NT2/D1 (cell line): Measurements from ENCODE around the gene CPT2.

Experiments used
- DNase-seq: peaks from one replicate; pipeline ENCODE4 v3.0.0-alpha.2; 2011; ENCODE audit warnings: low read depth, low spot score
- H3K27me3 ChIP-seq: 2 replicates; pipeline ENCODE4 v1.6.0; 2011; ENCODE audit warnings: mild to moderate bottlenecking; ENCODE audit not compliant: insufficient read length, insufficient read depth
- H3K36me3 ChIP-seq: 2 replicates; pipeline ENCODE4 v1.6.1; 2011; ENCODE audit warnings: mild to moderate bottlenecking, low read length, mixed read lengths; ENCODE audit not compliant: insufficient read depth, insufficient read length
- H3K4me1 ChIP-seq: 2 replicates; pipeline ENCODE4 v1.5.1; 2011; ENCODE audit not compliant: insufficient read depth, insufficient read length
- H3K4me3 ChIP-seq: 2 replicates; pipeline ENCODE4 v1.5.1; 2011; ENCODE audit warnings: low read depth; ENCODE audit not compliant: insufficient read length
- H3K9ac ChIP-seq: 2 replicates; pipeline ENCODE4 v1.6.0; 2011; ENCODE audit warnings: low read depth; ENCODE audit not compliant: insufficient read length
- H3K9me3 ChIP-seq: 2 replicates; pipeline ENCODE4 v1.5.1; 2011; ENCODE audit warnings: mild to moderate bottlenecking, low read length; ENCODE audit not compliant: insufficient read depth
- SUZ12 ChIP-seq: IDR thresholded peaks from 2 replicates; pipeline ENCODE4 v1.6.1; 2011; ENCODE audit not compliant: insufficient read length, insufficient read depth; ENCODE audit errors: extremely low read depth
- YY1 ChIP-seq: IDR thresholded peaks from 2 replicates; pipeline ENCODE4 v1.6.1; 2011; ENCODE audit not compliant: insufficient read length, insufficient read depth
- ZNF274 ChIP-seq: IDR thresholded peaks from 2 replicates; pipeline ENCODE4 v1.6.1; 2011; ENCODE audit warnings: mild to moderate bottlenecking, low read depth, low read length

CPT2 gene

DNA sequence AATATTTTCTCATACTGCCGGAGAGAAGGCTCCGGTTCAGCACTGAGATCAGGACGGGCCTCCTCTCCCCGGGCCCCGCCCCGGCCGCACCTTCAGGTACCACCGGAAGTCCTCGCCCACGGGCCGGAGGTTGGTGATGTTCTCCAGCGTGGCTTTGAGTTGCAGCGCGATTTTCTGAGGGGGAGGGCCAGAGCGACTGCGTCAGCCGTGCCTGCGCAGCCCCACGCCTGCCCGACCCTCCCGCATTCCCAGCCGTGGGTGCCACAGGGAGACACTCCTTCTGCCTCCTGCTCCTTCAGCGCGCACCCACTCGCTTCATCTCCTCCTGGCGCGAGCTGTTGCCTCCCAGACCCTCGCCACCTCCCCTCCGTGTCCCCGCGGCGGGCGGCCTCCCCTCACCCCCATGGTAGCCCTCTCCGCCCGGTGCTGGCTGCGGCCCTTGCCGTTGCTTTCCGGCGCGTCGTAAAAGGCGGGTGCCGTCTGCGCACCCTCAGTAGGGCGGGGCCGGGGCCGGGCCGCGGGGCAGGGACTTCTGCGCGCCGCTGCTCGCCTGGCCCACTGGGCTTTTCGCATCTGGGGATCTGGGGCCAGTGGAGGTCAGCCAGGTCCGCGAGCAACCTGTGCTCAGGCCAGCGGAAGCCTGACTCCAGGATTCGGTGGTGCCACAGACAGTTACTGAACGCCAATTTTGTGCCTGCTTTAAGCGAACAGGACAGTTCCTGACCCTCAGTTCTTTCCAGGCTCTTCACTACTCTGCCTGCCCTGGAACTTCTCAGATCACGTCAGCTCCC, 23.7 kb downstream of the CPT2 start, which contains the start of gene CZIB:
Gene CZIB (minus strand): TSS at position 464 of the 791 bp plus-strand sequence. CDS start 59 bp downstream, at position 405.
- Histone ChIP-seq H3K9ac (peak within 1 kb of the TSS; percentile 100), H3K4me3 (peak within 1 kb of the TSS; percentile 98), H3K36me3 (peaks cover 36% of the 10 kb centered on the region), H3K27me3 (no peaks in the 10 kb centered on the region), H3K9me3 (no peaks in the 10 kb centered on the region; the same call in 1 of the 2 replicates), H3K4me1 (no peaks in the 10 kb centered on the region)
- peak; percentile 89 for DNase-seq
- no peak for TF ChIP-seq SUZ12
- no peak for TF ChIP-seq YY1
- no peak for TF ChIP-seq ZNF274

DNA sequence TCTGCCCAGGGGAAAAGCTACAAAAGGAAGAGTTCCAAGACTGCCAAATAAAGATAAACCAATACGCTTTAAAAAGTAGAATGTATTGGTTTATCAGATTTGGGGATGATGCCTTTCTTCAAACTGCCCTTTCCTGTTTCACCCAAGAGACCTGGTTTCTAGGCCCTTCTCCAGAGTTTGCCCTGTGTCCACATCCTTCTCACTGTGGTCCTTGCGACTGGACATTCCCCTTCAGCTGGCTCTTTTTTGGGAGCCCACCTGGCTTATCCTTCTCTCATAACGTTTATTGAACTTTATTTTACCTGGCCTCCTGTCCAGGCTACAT, 24.3 kb downstream of the CPT2 start:
- H3K9me3 ChIP-seq, result no peaks in the 10 kb centered on the region; the same call in 1 of the 2 replicates
- H3K36me3 ChIP-seq, result peaks cover 36% of the 10 kb centered on the region
- peak overlapping the region; percentile 100 for H3K9ac ChIP-seq
- no peak for DNase-seq
- H3K27me3 ChIP-seq, result no peaks in the 10 kb centered on the region
- peak overlapping the region; percentile 98 for H3K4me3 ChIP-seq
- no peaks in the 10 kb centered on the region for H3K4me1 ChIP-seq
- TF ChIP-seq YY1 (no peak), SUZ12 (no peak), ZNF274 (no peak)

DNA sequence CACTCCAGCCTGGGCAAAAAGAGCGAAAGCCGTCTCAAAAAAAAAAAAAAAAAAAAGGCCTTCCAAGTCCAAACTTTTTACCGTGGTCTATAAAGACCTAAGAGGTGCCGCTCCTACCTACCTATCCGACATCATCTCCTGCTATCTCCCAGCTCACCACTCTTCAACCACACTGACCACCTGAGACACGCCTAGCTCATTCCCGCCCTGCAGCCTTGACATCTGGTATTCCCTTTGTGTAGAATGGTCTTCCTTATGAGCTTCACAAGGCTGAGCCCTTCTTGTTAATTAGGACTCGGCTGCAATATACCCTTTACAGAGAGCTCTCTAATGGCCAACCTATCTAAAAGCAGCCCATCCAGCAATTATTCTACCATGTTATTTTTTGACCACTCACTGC, 41.0 kb downstream of the CPT2 start:
- peak overlapping the region; percentile 97 for H3K9ac ChIP-seq
- DNase-seq, result no peak

DNA sequence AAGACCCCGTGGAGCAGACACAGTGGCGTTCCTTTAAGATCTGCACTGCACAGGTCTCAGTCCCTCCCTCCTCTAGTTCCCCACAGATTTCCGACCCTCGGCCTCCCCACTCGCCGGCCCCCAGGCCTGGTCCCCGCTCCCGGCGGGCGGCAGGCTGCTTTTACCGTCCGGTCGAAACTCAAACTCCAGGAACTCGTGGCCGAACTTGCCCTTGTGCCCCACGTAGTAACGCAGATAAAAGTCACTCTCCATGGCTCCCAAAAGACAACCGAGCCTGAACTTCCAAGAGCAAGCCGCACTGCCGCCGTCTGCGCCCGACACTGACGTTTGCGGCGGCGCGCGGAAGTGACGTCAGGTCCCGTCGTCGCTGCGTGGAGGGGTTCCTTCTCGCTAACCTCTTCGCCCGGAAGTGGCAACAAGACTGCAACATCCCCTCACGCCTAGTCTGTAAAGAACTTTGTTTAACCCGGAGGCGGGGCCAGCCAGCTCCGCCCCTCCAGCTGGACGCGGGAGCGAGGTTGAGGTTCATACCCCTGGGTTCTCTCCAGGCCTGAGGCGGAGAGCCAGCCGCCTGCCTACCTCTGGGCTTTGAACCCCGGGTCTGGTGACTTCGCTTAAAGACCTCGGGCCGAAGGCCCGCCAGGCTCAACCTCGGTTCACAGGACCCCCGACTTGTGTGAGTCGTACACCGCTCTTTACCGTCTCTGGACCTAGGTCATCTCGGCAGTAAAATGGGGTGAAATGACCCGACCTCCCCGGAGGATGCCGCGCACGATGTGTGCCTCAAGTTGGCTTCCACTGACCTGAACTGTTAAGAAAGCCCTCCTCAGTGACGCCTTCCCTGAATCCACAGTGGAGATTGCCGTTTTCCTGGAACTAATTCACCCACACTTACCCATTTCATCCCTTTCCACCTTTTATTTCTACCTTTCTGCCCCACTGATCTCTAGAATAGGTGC, 41.9 kb downstream of the CPT2 start, which contains the start of gene MAGOH:
Gene MAGOH (minus strand): TSS at position 322 of the 959 bp plus-strand sequence. CDS start 70 bp downstream, at position 252.
- Histone ChIP-seq H3K27me3 (peaks cover 3% of the 10 kb centered on the region), H3K9me3 (no peaks in the 10 kb centered on the region), H3K36me3 (peaks cover 33% of the 10 kb centered on the region), H3K9ac (peak within 1 kb of the TSS; percentile 97), H3K4me1 (no peaks in the 10 kb centered on the region), H3K4me3 (peak within 1 kb of the TSS; percentile 84)
- no peak for TF ChIP-seq ZNF274
- TF ChIP-seq YY1, result no peak
- no peak for TF ChIP-seq SUZ12
- peak; percentile 99 for DNase-seq

More for the DNA sequence above, 41.0 kb downstream of the CPT2 start:
- Histone ChIP-seq H3K27me3 (peaks cover 3% of the 10 kb centered on the region), H3K4me1 (no peaks in the 10 kb centered on the region), H3K4me3 (peak overlapping the region; percentile 84), H3K36me3 (peaks cover 40% of the 10 kb centered on the region), H3K9me3 (no peaks in the 10 kb centered on the region)
- TF ChIP-seq SUZ12 (no peak), ZNF274 (no peak)

DNA sequence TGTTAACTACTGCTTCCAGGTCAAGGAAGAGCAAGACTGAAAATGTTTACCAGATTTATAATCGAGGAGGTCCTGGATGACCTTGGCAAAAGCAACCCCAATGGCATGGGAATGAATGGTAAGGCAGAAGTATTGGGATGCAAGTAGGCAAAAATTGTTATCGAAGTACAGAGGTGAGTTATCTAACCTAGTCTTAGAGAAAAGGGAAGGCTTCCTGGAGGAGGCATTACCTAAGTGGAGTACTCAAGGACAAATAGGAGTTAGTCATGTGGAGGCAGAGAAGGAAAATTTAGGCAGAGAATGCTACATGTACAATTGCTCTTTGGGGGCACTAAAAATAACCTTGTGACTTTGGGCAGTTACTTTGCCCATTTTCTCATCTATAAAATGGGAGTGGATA, 45.2 kb downstream of the CPT2 start:
- no peaks in the 10 kb centered on the region for H3K4me1 ChIP-seq
- TF ChIP-seq YY1, result no peak
- no peak for TF ChIP-seq SUZ12
- no peak for TF ChIP-seq ZNF274

DNA sequence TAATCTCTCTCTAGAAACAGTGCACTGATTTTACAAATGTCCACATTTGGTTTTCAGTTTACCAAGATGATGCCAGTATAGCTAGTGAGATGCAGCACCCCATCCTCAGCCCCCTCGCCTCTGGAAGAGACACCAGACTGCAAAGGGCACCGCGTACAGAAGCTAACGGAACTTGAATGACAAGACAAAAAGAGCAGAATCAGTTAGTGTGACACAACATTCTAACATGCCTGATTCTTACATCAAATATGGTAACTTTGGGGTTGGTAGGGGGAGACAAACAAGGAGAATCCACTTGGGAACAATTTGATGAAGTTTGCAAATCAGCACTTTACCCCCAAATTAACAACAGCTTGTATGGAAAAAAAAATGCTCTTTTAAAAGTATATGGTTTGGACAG, 45.8 kb downstream of the CPT2 start:
- no peak for DNase-seq
- Histone ChIP-seq H3K9me3 (no peaks in the 10 kb centered on the region), H3K4me1 (no peaks in the 10 kb centered on the region), H3K9ac (no peak overlapping the region), H3K36me3 (peaks cover 34% of the 10 kb centered on the region), H3K4me3 (no peak overlapping the region), H3K27me3 (peaks cover 3% of the 10 kb centered on the region)
- TF ChIP-seq YY1 (no peak), SUZ12 (no peak), ZNF274 (no peak)

More for the DNA sequence above, 45.2 kb downstream of the CPT2 start:
- Histone ChIP-seq H3K36me3 (peaks cover 29% of the 10 kb centered on the region), H3K9ac (no peak overlapping the region), H3K27me3 (peaks cover 3% of the 10 kb centered on the region), H3K9me3 (no peaks in the 10 kb centered on the region), H3K4me3 (no peak overlapping the region)
- DNase-seq, result no peak
